Fibroblast of gingiva (primary cell): ENCODE measurements around the gene CACNA2D1.

Experiments
- DNase-seq: peaks from one replicate; pipeline ENCODE4 v3.0.0-alpha.2; 2011; ENCODE audit warnings: low read depth

The CACNA2D1 gene

GRCh38 chr7:82284936-82285519, 158.5 kb downstream of the CACNA2D1 start:
- DNase-seq = no peak

GRCh38 chr7:82275342-82275741, 168.2 kb downstream of the CACNA2D1 start:
- no peak for DNase-seq

GRCh38 chr7:82274681-82275080, 168.9 kb downstream of the CACNA2D1 start:
- DNase-seq = no peak

- no peak for DNase-seq
These were observed 169.7 kb downstream of the CACNA2D1 start for GRCh38 chr7:82273886-82274285.

GRCh38 chr7:82270870-82271269, 172.7 kb downstream of the CACNA2D1 start:
- DNase-seq = no peak

GRCh38 chr7:82268632-82269031, 174.9 kb downstream of the CACNA2D1 start:
- no peak for DNase-seq

- DNase-seq = no peak
These were observed 177.5 kb downstream of the CACNA2D1 start for GRCh38 chr7:82266081-82266480.

- DNase-seq = no peak
These were observed 178.7 kb downstream of the CACNA2D1 start for GRCh38 chr7:82264783-82265305.

GRCh38 chr7:82263920-82264782, 179.4 kb downstream of the CACNA2D1 start:
- DNase-seq = peak; percentile 13

- no peak for DNase-seq
These were observed 185.4 kb downstream of the CACNA2D1 start for GRCh38 chr7:82258181-82258580.

GRCh38 chr7:82257118-82257695, 186.4 kb downstream of the CACNA2D1 start:
- no peak for DNase-seq

- no peak for DNase-seq
These were observed 187.9 kb downstream of the CACNA2D1 start for GRCh38 chr7:82255706-82256105.

- DNase-seq = no peak
These were observed 193.0 kb downstream of the CACNA2D1 start for GRCh38 chr7:82250598-82250997.

- DNase-seq = no peak
These were observed 193.6 kb downstream of the CACNA2D1 start for GRCh38 chr7:82249979-82250378.

GRCh38 chr7:82247814-82248433, 195.7 kb downstream of the CACNA2D1 start:
- peak; percentile 6 for DNase-seq

- DNase-seq = no peak
These were observed 198.5 kb downstream of the CACNA2D1 start for GRCh38 chr7:82244947-82245517.

- no peak for DNase-seq
These were observed 202.2 kb downstream of the CACNA2D1 start for GRCh38 chr7:82241356-82241755.

- DNase-seq = no peak
These were observed 207.9 kb downstream of the CACNA2D1 start for GRCh38 chr7:82235713-82236112.

GRCh38 chr7:82234457-82235049, 209.0 kb downstream of the CACNA2D1 start:
- DNase-seq = peak; percentile 47

- DNase-seq = no peak
These were observed 212.6 kb downstream of the CACNA2D1 start for GRCh38 chr7:82230811-82231581.

- DNase-seq = no peak
These were observed 214.4 kb downstream of the CACNA2D1 start for GRCh38 chr7:82229164-82229563.
